ENCODE results near the gene KCNK18.
A peak's percentile ranks its signal among the peaks of the same experiment; 100 is the strongest.
"Not testable (repeated sequence)": the region's sequence is repeated elsewhere in the genome, so short reads cannot be mapped to it uniquely, and the experiment has no call there.

KCNK18 gene

GRCh38 chr10:117174439-117175214 is 22.7 kb upstream of the KCNK18 start:
- DNase-seq: peak; percentile 80

GRCh38 chr10:117175215-117175900 is 21.9 kb upstream of the KCNK18 start:
- DNase-seq: no peak

- peak; percentile 42 for DNase-seq
These were observed 21.3 kb upstream of the KCNK18 start for GRCh38 chr10:117175901-117176534.

GRCh38 chr10:117178190-117178589 is 19.1 kb upstream of the KCNK18 start:
- no peak for DNase-seq

DNA sequence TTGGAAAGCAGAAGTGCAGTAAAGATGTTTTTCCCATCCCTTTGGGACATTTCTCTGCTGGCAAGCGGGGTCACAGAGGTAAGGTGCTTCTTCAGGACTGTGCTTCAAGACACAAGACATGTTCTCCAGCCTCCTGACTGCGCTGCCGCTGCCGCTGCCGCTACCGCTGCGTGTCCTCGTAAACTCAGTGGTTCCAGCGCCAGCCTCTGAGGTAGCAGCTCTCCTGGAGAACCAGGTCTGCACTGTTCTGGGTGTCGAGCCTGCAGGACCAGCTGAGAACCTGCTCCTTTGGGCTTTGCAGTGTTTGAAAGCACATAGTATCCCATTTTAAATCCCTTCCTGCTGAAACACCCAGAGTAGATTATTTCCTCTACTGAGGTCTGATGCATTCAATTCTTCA is 13.0 kb upstream of the KCNK18 start:
- DNase-seq: no peak

DNA sequence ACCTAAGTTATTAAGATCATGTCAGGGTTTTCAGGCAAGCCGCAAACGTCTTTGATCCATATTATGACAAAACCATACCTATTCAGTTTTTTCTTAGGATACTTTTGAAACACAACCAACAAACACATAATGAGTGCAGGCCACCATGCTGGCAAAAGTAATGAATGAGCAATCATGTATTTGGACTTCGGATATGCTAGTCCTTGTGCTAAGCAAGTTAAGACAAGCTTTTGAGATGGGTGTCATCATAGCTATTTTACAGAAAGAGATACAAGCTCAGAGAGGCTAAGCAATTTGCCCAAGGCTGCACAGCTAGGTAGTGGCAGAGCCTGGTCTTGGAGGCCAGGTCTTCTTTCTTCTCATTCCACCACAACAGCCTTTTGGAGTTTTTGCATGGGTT is 12.5 kb upstream of the KCNK18 start:
- DNase-seq: no peak

DNA sequence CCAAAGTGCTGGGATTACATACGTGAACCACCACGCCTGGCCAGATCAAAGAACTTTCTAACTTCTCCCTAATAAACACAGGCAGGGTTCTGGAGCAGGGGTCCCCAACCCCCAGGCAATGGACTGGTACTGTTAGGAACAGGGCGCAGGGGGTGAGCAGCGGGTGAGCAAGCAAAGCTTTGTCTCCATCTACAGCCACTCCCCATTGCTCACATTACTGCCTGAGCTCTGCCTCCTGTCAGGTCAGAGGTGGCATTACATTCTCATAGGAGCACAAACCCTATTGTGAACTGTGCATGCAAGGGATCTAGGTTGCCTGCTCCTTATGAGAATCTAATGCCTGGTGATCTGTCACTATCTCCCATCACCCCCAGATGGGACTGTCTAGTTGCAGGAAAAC is 11.5 kb upstream of the KCNK18 start:
- DNase-seq: not testable (repeated sequence)

DNA sequence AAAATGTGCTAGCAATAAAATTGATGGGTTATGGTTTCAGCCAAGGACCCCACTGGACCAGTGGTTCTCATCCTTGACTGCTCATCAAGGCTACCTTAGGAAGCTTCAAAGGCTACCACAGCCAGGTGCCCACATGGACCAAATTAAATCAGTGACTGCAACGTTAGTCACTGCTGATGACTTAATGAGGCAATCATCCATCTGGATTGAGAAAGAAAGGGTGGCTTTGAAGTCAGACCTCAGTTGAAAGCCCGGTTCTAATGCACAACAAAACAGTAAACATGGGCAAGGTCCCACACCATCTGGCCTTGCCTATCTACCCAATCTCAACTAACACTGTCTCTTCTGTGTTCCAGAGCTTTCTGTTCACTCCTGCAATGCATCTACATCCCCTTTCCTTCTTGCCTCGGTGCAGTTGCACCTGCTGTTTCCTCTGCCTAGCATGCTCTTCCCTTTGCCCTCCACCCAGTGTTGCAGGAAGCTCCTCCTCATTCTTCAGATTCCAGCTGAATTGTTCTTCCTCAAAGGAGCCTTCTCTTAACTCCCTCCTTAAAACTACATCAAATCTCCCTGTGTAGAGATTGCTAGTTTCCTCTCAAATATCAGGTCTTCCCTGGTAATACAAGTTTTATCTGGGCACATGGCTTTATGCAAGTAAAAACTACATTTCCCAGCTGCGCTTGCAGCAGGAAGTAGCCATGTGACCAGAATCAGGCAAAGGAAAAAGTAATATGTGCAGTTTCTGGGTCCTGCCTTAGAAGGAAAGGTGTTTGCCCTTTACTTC is 10.3 kb upstream of the KCNK18 start:
- DNase-seq: no peak

GRCh38 chr10:117188371-117188770 is 8.9 kb upstream of the KCNK18 start:
- no peak for DNase-seq

GRCh38 chr10:117189557-117189956 is 7.7 kb upstream of the KCNK18 start:
- no peak for DNase-seq

- no peak for DNase-seq
These were observed 799 bp downstream of the KCNK18 start for GRCh38 chr10:117198088-117198487.

- DNase-seq: no peak
These were observed 4.5 kb downstream of the KCNK18 start for GRCh38 chr10:117201826-117202225.

DNA sequence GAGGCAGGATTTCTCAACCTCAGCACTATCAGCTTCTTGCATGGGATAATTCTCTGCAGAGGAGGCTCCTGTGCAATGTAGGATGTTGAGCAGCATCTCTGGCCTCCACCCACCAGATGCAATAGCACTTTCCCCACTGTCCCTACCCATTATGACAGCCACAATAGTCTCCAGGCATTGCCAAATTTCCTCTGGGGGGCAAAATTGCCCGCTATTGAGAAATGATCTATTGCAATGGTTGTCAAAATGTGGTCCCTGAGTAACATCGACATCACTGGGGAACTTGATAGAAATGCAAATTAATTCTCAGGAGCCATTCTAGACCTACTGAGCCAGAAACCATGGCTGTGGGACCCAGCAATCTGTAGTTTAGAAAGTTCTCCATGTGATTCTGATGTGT is 7.0 kb downstream of the KCNK18 start:
- DNase-seq: no peak

DNA sequence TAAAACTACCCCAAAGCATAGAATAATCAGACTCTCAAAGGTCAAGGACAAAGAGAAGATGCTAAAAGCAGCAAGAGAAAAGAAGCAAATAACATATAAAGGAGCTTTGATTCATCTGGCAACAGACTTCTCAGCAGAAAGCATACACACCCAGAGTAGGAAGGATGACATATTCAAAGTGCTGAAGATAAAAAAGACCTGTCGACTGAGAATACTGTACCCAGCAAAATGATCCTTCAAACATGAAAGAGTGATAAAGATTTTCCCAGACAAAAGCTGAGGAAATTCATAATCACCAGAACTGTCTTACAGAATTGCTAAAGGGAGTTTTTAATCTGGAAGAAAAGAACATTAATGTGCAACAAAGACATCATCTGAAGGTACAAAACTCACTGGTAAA is 14.9 kb downstream of the KCNK18 start:
- no peak for DNase-seq

- DNase-seq: no peak
These were observed 17.1 kb downstream of the KCNK18 start for GRCh38 chr10:117214401-117214800.

GRCh38 chr10:117215079-117215478 is 17.8 kb downstream of the KCNK18 start:
- no peak for DNase-seq

DNA sequence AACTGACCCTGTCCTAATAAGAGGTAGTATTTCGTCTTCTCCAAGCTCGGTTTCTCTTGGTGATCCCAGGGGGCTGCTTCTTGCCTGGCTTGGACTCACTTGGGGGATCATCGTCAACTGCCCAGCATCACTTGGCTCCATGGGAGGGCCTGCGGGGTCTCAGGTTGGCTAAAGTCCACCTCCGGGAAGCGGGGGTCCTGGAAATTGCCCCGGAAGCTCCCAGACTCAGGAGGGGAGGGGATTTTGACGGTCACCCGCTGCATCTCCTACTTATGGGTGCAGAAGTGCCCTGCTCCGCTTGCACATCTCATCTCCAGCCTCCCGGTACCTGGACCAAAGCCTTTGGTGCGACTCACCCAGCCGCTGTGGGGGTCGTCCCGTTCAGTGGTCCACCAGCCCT is 18.7 kb downstream of the KCNK18 start:
- DNase-seq: no peak

DNA sequence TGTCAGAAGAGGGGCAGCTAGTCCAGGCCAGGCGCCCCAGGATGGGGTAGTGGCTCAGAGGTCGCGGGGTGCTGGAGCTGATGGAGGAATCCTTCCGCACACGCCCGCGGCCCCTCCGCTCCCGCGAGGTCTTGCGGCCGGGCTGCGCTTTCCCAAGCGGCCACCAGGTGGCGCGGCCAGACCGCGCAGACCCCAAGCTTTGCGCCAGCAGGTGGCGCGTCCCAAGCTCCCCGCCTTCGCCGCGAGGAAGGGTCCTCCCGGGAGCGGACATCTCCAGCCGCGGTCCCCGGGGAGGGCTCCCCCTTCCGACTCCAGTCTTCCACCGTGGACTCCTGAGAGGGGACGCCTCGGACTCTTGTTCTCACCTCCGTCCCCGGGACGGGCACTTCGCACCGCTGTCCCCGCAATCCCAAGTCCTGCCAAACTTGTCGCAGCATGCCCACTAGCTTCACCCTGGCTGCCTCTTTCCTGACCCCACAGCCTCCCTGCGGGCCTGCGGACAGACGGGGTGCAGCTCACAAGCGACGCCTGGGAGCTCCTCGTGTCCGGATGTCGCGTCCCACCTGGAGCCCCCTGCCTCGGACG is 19.4 kb downstream of the KCNK18 start:
- DNase-seq: peak; percentile 69

GRCh38 chr10:117217196-117217761 is 20.0 kb downstream of the KCNK18 start:
- DNase-seq: no peak

- no peak for DNase-seq
These were observed 21.4 kb downstream of the KCNK18 start for GRCh38 chr10:117218654-117219053.

- peak; percentile 67 for DNase-seq
These were observed 23.9 kb downstream of the KCNK18 start for GRCh38 chr10:117221156-117221711.

GRCh38 chr10:117222552-117222951 is 25.3 kb downstream of the KCNK18 start:
- DNase-seq: no peak

Data from T1000 (cell line).